HepG2 (cell line): ENCODE measurements around the gene PIEZO1. TPM values are rescaled to one million over a fixed set of nuclear protein-coding genes. Genes with fewer than 3 reads are reported as not detected.

ENCODE experiments used
- FUBP1 ChIP-seq: sonication (generic); formaldehyde crosslinking; IDR thresholded peaks from 2 replicates; pipeline ENCODE4 v1.5.1; 2020; ENCODE audit warnings: missing genetic modification reagents, mild to moderate bottlenecking, borderline replicate concordance
- HES4 ChIP-seq: sonication (generic); formaldehyde crosslinking; IDR thresholded peaks from 2 replicates; pipeline ENCODE4 v1.9.0; 2021; ENCODE audit warnings: mild to moderate bottlenecking, missing genetic modification reagents, borderline replicate concordance
- HNRNPH1 ChIP-seq: fragments of 200-400 bp; formaldehyde crosslinking; optimal IDR thresholded peaks from 2 replicates; pipeline ENCODE3; 2017; ENCODE audit warnings: mild to moderate bottlenecking, low read depth, low read length
- MLX ChIP-seq: IDR thresholded peaks from 2 replicates; pipeline ENCODE4 v1.6.1; 2016
- MYC ChIP-seq: sonication (generic); formaldehyde crosslinking; IDR thresholded peaks from 2 replicates; pipeline ENCODE4 v1.9.0; 2021; ENCODE audit warnings: missing genetic modification reagents, borderline replicate concordance
- NFYB ChIP-seq: sonication (generic); formaldehyde crosslinking; IDR thresholded peaks from 2 replicates; pipeline ENCODE4 v1.4.0; 2020; ENCODE audit warnings: missing genetic modification reagents
- SALL1 ChIP-seq: sonication (generic); formaldehyde crosslinking; IDR thresholded peaks from 2 replicates; pipeline ENCODE4 v1.8.0; 2022; ENCODE audit warnings: mild to moderate bottlenecking, missing genetic modification reagents
- SIN3A ChIP-seq: IDR thresholded peaks from 2 replicates; pipeline ENCODE4 v1.6.1; 2011; ENCODE audit warnings: low read depth, mild to moderate bottlenecking, control low read depth, low read length, borderline replicate concordance
- SOX6 ChIP-seq, 2 experiments: fragments of 450-650 bp in 1 of 2; sonication (generic) in 1 of 2; formaldehyde crosslinking in 1 of 2; IDR thresholded peaks; 2 replicates each; pipeline versions ENCODE4 v1.4.0 to v1.6.1; 2017 to 2020; ENCODE audit warnings: antibody characterized with exemption in 1 of 2, mild to moderate bottlenecking in 1 of 2, missing genetic modification reagents in 1 of 2
- SRSF1 ChIP-seq: fragments of 200-400 bp; formaldehyde crosslinking; optimal IDR thresholded peaks from 2 replicates; pipeline ENCODE3; 2017; ENCODE audit warnings: mild to moderate bottlenecking, low read depth, low read length, moderate library complexity
- TBX3 ChIP-seq: fragments of 450-650 bp; IDR thresholded peaks from 2 replicates; pipeline ENCODE4 v1.6.1; 2017; ENCODE audit warnings: antibody characterized with exemption, mild to moderate bottlenecking, inconsistent platforms, borderline replicate concordance
- THAP11 ChIP-seq: IDR thresholded peaks from 2 replicates; pipeline ENCODE4 v1.6.1; 2016; ENCODE audit warnings: missing biosample characterization, missing genetic modification reagents
- ZFY ChIP-seq: sonication (generic); formaldehyde crosslinking; IDR thresholded peaks from 2 replicates; pipeline ENCODE4 v1.4.0; 2020; ENCODE audit warnings: missing genetic modification reagents
- ZNF230 ChIP-seq: sonication (generic); formaldehyde crosslinking; IDR thresholded peaks from 2 replicates; pipeline ENCODE4 v1.4.0; 2020; ENCODE audit warnings: mild to moderate bottlenecking, missing genetic modification reagents
- ZNF512 ChIP-seq: sonication (generic); formaldehyde crosslinking; IDR thresholded peaks from 2 replicates; pipeline ENCODE4 v1.4.0; 2020; ENCODE audit warnings: mild to moderate bottlenecking, missing genetic modification reagents
- ZNF513 ChIP-seq: sonication (generic); formaldehyde crosslinking; conservative IDR thresholded peaks from 2 replicates; pipeline ENCODE4 v1.5.0; 2020; ENCODE audit warnings: missing genetic modification reagents
- ZNF530 ChIP-seq: sonication (generic); formaldehyde crosslinking; IDR thresholded peaks from 2 replicates; pipeline ENCODE4 v1.5.0; 2020; ENCODE audit warnings: low read depth, mild to moderate bottlenecking, missing genetic modification reagents
- ZNF674 ChIP-seq: sonication (generic); formaldehyde crosslinking; IDR thresholded peaks from 2 replicates; pipeline ENCODE4 v1.5.0; 2020; ENCODE audit warnings: low read depth, mild to moderate bottlenecking, missing genetic modification reagents
- ZNF7 ChIP-seq: IDR thresholded peaks from 2 replicates; pipeline ENCODE4 v1.6.1; 2016; ENCODE audit warnings: missing biosample characterization, missing genetic modification reagents
- ZNF740 ChIP-seq: sonication (generic); formaldehyde crosslinking; IDR thresholded peaks from 2 replicates; pipeline ENCODE4 v1.4.0; 2020; ENCODE audit warnings: missing genetic modification reagents
- ZSCAN9 ChIP-seq: IDR thresholded peaks from 2 replicates; pipeline ENCODE4 v1.6.1; 2016; ENCODE audit warnings: borderline replicate concordance
- polyA plus RNA-seq, 8 experiments: library from polyadenylated mRNA; depleted of rRNA in 3 of 8; stranded (reverse) in 7 of 8; unstranded in 1 of 8; fragments of >200 nt; fragmentation: Illumina TruSeq in 4 of 8; extraction: Trizol in 4 of 8; gene quantifications; 2 replicates each; pipeline versions ENCODE4 v1.2.1 to v1.2.3, GENCODE V29; 2011 to 2016; ENCODE audit warnings: low read depth in 4 of 8, missing spikeins in 1 of 8, mixed read lengths in 1 of 8; ENCODE audit not compliant: insufficient read depth in 1 of 8
- total RNA-seq, 5 experiments: library from RNA; depleted of rRNA; stranded (reverse); fragments of >200 nt; fragmentation: Illumina TruSeq; extraction: Trizol; gene quantifications; 2 replicates each; pipeline ENCODE4 v1.2.3, GENCODE V29; 2016; ENCODE audit warnings: low read depth in 1 of 5

Gene PIEZO1
- total and polyA plus RNA-seq, 2 of the 13 experiments (the other 11 are each of a cell fraction or from before 2014, with no cell fraction given), result 67.9 to 85.0 TPM

GRCh38 chr16:88803264-88803987, 18.4 kb upstream of the PIEZO1 start, which contains the start of gene CDT1 (continued):
- TF ChIP-seq ZNF512 (CRISPR knock-in tag) (no peak), HES4 (CRISPR knock-in tag) (peak; percentile 75), ZNF674 (no peak), SOX6 (IDR thresholded peaks at IDR 0.05) (no peak), SOX6 (CRISPR knock-in tag; IDR thresholded peaks at IDR 0.05) (no peak; the same call in 1 of the 2 replicates), SRSF1 (no peak), ZNF7 (no peak), ZNF513 (CRISPR knock-in tag) (0 out of 2 replicates have a peak, but pooled peaks have one; percentile 79), ZNF740 (CRISPR knock-in tag) (no peak), SIN3A (peak; percentile 98), HNRNPH1 (no peak), MYC (peak; percentile 66; the same call in 1 of the 2 replicates), TBX3 (no peak), SALL1 (CRISPR knock-in tag) (peak; percentile 83), ZNF530 (CRISPR knock-in tag) (no peak), MLX (no peak), ZFY (CRISPR knock-in tag) (peak; percentile 87), ZSCAN9 (no peak), NFYB (CRISPR knock-in tag) (0 out of 2 replicates have a peak, but pooled peaks have one; percentile 17), FUBP1 (no peak), THAP11 (CRISPR knock-in tag) (peak; percentile 75), ZNF230 (CRISPR knock-in tag) (peak; percentile 84; the same call in 1 of the 2 replicates)
